Lung microvascular endothelial cell (primary cell): ENCODE measurements around the gene P2RX7. TPM values are rescaled to one million over a fixed set of nuclear protein-coding genes. Genes with fewer than 3 reads are reported as not detected.

ENCODE experiments used
- DNase-seq, 2 donors: peaks; one replicate each; pipeline versions ENCODE4 v3.0.0 to v3.0.0-alpha.2; 2010; ENCODE audit warnings: low read depth in 2 of 2
- total RNA-seq: library from RNA; depleted of rRNA; stranded (reverse); fragments of >200 nt; gene quantifications from 2 replicates; pipeline ENCODE4 v1.2.1, GENCODE V29; 2014

The P2RX7 gene
- 3.1 and 7.1 TPM in 2 replicates for total RNA-seq

GRCh38 chr12:121132601-121133481, at the start of gene P2RX7:
P2RX7 (plus strand) TSS chr12:121132876; CDS start chr12:121132971, 95 bp downstream.
- peak; percentile 47 to 75 for DNase-seq

GRCh38 chr12:121084229-121084628, 48.4 kb upstream of the P2RX7 start:
- no peak for DNase-seq

DNA sequence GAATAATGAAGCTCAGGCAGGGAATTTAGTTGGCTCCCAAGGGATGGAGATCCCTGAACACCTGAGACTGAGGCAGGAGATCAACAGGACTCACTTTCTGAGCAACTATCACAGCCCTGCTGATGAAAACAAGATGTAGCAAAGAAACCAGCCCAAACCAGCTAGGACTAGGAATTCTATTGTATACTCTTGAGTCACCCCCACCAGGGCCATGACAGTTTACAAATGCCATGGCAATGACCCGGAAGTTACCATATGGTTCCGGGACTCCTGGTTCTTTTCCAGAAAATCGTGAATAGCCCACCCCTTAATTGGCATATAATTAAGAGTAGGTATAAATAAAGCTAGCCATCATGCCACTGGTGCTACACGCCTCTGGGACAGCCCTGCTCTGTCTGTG, 47.6 kb upstream of the P2RX7 start:
- DNase-seq, result no peak

DNA sequence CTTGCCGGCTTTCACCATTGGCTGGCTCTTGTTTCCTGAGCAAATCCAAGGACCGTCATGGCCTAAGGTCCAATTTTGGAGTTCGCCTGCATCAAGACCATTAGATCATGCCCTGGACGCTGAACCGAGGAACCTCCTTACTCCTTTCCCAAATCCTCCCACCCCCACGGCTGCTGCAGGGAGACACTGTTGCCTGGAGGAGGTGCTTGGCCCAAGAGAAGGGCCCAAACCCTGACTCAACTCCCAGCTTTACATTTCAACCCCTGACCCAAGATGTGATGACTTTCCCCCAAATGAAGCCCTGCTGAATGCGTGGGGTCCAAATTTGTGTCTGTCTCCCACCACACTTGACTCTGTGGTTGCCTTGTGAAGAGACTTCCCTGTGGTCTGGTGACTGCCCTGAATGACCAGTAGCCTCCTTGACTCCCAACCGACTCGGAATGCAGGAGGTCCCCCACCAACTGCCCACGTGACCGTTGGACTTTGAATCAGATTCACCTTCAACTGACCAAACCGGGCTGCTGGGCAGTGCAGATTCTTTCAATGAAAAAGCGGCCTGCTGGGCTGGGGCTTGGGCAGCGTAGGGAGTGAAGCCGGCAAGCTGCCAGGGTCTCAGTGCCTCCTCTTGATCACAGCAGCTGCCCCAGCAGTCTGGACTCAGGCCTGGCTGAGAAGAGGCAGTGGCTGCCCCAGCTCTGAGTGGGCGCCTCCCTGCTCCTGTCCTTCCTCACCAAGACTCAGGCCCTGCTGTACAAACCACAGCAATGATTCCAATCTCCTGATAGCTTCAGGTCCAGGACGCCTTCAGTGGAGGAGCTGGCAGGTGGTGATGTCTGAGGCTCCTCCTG, 46.9 kb upstream of the P2RX7 start:
- no peak for DNase-seq

DNA sequence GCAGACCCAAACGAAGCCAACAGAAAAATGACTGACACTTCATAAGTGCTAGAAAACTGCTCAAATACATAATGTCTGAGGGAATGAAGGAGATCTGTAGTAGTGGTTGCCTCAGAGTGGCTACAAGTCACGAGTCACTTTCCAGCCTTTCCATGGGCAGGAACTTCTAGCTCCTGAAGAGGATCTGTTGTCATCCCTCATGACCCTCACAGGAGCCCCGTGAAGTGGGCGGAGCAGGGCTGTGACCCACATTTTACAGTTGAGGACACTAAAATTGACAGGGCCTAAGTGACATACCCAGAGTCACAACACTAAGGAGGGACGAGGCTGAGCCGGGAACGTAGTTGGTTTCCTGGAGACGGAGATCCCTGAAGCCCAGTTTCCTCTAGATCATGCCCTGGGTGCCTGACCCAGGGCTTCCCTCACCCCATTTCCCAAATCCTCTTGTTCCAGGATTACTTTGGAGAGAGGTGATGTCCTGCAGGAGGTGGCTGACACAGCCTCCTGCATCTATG, 45.8 kb upstream of the P2RX7 start:
- no peak for DNase-seq

DNA sequence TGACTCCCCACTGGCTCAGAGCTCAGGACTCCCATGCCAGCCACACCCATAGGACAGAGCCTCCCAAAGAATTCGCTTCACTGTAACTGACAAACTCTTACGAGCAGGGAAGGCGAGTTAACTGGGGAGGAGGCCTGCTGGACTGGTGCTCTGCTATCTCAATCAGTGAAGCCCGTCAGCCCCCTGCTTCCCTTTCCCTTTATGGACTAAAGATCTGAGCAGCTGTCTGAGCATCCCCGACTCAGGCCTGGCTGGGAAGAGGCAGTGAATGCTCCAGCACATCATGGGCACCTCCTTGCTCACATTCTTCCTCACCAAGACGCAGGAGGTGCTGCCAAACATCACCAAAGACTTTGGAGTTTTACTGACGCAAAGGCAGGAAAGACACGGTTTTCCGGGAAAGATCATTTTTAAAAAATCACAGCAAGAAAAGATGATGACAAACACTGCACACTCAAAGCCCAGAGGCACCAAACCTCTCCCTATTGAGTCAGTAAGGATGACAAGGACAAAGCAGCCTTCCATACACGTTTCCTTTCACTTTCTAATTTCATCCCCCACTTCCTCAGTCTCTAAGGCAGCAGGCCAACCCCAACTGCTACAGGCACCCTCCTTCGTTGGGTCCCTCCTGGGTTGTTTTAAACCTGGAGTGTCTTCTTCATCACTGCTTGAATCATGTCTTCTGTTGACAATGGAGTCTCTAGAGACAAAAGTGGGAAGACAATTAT, 45.0 kb upstream of the P2RX7 start:
- DNase-seq, result no peak

- no peak for DNase-seq
These were observed 44.5 kb upstream of the P2RX7 start for GRCh38 chr12:121088195-121088585.

- DNase-seq, result peak in 1 of 2 donors; percentile 79
These were observed 43.5 kb upstream of the P2RX7 start for GRCh38 chr12:121089031-121089812.

GRCh38 chr12:121089813-121090430, 42.8 kb upstream of the P2RX7 start:
- no peak for DNase-seq

- peak in 1 of 2 donors; percentile 41 for DNase-seq
These were observed 41.8 kb upstream of the P2RX7 start for GRCh38 chr12:121090586-121091514.

DNA sequence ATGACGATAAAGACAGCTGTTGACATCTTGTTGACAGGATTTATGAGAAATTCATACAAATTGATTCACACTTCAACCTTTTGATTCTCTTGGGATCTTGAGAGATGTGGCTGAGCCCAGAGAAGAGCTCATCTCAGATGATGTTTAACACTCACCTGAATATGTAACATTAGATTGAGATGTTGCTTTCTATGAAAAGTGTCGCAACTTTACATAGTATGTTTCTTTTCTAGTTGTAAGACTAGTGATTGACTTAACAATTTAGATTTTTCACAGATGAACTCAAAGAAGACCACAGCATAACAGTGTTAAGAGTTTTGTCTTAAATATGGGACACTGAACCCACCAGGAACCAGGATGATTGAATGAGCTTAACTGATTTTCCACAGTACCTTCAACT, 40.6 kb upstream of the P2RX7 start:
- DNase-seq, result no peak

DNA sequence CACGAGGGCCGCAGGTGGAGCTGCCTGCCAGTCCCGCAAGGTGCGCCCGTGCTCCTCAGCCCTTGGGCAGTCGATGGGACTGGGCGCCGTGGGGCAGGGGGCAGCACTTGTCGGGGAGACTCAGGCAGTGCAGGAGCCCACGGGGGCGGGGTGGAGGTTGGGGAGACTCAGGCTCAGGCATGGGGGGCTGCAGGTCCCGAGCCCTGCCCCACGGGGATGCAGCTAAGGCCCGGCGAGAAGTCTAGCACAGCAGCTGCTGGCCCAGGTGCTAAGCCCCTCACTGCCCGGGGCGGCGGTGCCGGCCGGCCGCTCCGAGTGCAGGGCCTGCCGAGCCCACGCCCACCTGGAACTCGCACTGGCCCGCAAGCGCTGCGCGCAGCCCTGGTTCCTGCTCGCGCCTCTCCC, 39.2 kb upstream of the P2RX7 start:
- DNase-seq, result no peak

DNA sequence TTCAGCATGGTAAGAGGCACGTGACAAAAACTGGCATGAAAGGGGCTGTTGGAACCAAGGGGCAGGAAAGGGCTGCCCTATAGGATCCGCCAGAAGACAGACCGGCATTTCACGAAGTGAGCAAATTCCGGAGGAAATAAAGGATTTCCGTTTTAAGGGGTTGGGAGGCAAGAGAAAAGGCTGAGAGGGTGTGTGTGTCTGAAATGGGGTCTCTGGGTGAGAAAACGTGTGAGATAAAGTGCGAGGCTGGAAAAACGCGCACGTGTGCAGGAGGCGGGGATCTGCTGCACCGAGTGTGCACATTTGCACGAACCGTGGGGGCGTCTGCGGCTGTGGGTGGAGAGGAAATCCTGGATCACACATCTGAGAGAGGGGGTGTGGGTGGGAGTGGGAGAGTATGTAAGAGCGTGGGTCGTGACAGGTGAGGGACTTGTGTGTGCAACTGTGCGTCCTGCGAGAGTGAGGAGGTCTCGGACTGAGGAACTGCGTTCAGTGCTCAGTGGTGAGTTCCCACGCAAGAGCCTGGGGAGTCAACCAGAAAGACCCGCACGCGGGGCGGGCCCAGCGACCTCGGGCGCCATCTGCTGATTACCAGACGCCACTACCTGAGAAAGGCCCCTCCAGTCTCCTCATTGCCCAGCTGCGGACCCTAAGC, 37.0 kb upstream of the P2RX7 start:
- DNase-seq, result peak; percentile 82 to 89

DNA sequence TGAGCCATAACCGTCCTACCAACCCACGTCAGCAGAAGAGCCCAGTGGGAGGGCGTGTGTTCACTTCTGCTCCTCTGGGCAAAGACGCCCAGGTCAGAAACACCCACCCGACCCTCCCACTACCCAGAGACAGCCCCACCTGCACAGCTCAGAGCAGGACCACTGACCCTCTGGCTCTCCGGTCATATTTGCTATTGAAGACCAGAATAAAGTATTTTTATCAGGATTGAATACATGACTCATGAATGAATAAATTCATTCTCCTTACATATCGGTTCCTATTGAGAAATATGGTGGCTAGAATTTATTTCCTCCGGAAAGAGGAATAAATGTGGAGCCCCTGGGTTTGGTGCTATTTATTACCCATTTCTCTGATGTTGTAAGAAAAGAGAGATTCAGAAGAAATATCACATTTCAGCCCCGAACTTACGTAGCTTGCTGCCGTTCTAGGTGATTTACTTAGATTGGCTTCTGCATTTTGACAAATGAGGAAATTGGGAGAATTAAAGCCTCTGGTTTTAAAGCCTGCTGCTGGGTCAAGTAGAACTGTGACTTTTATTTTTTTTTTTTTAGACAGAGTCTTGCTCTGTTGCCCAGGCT, 36.4 kb upstream of the P2RX7 start:
- DNase-seq, result no peak

DNA sequence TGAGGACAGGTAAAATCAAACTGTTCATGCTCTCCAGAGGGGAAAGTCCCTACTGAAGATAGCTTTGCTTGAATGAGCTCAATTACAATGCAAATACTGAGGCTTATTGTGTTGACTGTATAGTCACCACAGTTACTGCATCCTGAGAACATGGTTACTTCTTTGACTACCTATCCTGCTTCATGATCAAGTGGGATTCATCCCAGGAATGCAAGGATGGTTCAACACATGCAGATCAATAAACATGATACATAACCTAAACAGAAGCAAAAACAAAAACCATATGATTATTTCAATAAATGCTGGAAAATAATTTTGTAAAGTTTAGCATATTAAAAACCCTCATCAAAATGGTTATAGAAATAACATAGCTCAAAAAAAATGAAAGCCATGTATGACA, 32.9 kb upstream of the P2RX7 start:
- no peak for DNase-seq

DNA sequence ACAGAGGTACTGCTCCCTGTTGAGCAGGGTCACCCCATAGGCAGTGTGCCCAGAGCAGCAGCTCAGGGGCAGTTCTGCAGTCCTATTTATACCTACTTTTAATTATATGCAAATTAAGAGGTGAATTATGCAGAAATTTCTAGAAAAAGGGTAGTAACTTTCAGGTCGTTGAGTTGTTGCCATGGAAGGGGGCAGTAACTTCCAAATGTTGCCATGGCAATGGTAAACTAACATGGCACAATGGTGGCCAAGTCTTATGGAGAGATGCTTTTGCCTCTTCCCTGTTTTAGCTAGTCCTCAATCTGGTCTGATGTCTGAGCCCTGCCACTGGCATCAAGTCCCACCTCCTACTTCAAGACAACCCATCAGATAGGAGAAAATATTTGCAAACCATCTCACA, 30.4 kb upstream of the P2RX7 start:
- DNase-seq, result no peak

DNA sequence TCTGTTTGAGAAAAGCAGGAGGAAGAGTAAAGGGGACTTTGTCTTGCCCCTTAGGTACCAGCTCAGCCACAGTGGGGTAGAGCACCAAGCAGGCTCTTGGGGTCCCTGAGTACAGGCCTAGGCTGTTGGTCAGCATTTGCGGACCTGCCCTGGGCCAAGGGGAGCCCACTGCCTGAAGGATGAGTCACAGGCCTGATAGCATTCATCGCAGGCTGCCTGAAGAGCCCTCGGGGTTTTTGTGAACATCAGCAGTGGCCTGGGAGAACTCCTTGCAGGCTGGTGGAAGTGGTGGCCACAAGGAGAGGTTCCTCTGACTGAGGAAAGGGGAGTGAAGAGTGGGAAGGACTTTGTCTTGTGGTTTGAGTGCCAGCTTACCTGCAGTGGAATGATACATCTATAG, 25.0 kb upstream of the P2RX7 start:
- DNase-seq, result no peak

DNA sequence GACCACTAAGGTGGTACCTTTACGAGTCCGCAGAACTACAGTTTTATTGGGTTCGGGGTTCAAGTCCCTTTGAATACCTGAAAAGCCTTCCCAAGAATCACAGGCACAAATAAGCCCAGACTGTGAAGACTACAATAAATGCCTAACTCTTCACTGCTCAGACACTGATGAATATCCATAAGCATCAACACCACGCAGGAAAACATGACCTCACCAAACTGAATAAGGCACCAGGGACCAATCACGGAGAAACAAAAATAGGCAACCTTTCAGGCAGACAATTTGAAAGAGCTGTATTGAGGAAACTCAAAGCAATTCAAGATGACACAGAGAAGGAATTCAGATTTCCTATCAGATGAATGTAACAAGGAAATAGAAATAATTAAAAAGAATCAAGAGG, 24.2 kb upstream of the P2RX7 start:
- no peak for DNase-seq
